ENCODE data around the gene FOCAD. TPM values are rescaled to one million over a fixed set of nuclear protein-coding genes. Genes with fewer than 3 reads are reported as not detected.
"Not testable (repeated sequence)": the region's sequence is repeated elsewhere in the genome, so short reads cannot be mapped to it uniquely, and the experiment has no call there.

Gene FOCAD
- total RNA-seq, 4 donors from 2014 or later, result 15.7 to 39.9 (median 25.4) TPM

DNA sequence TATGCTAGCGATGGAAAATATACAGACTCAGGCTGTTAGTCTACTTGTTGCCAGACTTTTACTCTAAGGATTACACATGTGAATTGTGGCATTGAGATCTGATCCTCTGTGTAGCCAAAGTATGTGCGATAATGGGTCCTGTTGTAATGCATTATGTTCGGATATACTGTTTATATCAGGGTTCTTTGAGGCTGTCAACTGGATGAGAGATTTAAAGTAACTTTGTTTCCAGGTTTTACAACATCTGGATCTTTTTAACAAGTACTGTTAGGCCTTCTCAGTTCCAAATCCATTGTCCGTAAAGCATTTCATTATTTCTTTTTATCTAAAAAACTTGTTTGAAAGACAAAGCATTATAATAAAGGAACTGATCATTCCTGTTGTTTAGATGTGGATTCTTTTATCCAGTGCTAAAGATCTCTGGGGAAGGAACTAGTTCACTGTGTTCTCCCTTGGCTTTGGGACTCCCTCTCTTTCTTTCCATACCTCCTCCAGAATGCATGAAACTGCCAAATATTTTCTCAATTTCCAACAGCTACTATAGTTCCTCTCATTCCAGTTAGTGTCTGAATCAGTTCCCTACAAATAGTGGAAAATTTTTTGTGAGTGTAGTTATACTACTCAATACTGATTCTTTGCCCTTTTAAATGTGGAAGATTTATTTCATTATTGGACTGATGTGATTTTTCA lies 278.6 kb downstream of the FOCAD start:
- no peak overlapping the region for H3K4me3 ChIP-seq
- H3K27me3 ChIP-seq, result no peaks in the 10 kb centered on the region
- H3K4me1 ChIP-seq, result peaks cover 0 to 9% (median 0%) of the 10 kb centered on the region in 4 donors
- peaks cover 0 to 5% (median 0%) of the 10 kb centered on the region in 3 donors for H3K36me3 ChIP-seq
- TF ChIP-seq POLR2A (IDR thresholded peaks at IDR 0.05), result no peak
- no peak for TF ChIP-seq CTCF (IDR thresholded peaks at IDR 0.05)
- no peak for TF ChIP-seq EP300 (IDR thresholded peaks at IDR 0.05)
- H3K27ac ChIP-seq, result no peak overlapping the region
- WGBS, 2 donors, result 60 to 61% methylated on average over 4 of the region's 4 CpGs
- no peak for DNase-seq (ENCODE audit: low spot score in 2 of 2)
- H3K9me3 ChIP-seq, result no peaks in the 10 kb centered on the region

DNA sequence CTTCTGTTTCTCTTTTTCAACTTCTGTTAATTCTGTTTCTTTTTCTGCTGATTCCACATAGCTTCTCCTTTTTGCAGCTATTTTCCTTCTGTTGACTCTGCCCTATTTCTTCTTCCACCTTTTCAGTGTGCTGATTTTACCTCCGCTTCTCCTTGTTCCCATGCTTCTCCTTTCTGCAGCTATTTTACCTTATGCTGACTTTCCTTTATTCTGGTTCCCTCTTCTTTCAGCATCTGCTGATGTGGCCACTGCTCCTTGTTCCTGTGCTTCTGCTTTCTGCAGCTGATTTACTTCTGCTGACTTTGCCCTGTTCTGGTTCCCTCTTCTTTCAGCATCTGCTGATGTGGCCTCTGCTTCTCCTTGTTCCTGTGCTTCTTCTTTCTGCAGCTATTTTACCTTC lies 288.6 kb downstream of the FOCAD start:
- Histone ChIP-seq H3K4me1 (no peaks in the 10 kb centered on the region), H3K27me3 (no peaks in the 10 kb centered on the region), H3K36me3 (peaks cover 0 to 23% (median 0%) of the 10 kb centered on the region in 3 donors), H3K27ac (no peak overlapping the region), H3K4me3 (no peak overlapping the region), H3K9me3 (peaks cover 0 to 2% (median 0%) of the 10 kb centered on the region in 4 donors)
- no peak for DNase-seq (ENCODE audit: low spot score in 2 of 2)
- TF ChIP-seq POLR2A (IDR thresholded peaks at IDR 0.05) (no peak), EP300 (IDR thresholded peaks at IDR 0.05) (no peak), CTCF (IDR thresholded peaks at IDR 0.05) (no peak)
- WGBS, 2 donors, result 100% methylated on average over 1 of the region's 1 CpG

GRCh38 chr9:20973246-20973947 lies 289.3 kb downstream of the FOCAD start:
- not testable (repeated sequence) for H3K27ac ChIP-seq; H3K4me3 ChIP-seq; H3K27me3 ChIP-seq; H3K4me1 ChIP-seq; H3K9me3 ChIP-seq; DNase-seq (ENCODE audit: low spot score in 2 of 2)
- 69 to 84% methylated on average over 2 of the region's 2 CpGs for WGBS, 2 donors
- peaks cover 0 to 30% (median 0%) of the 10 kb centered on the region in 3 donors for H3K36me3 ChIP-seq

- H3K27me3 ChIP-seq; H3K9me3 ChIP-seq; DNase-seq (ENCODE audit: low spot score in 2 of 2); H3K4me1 ChIP-seq; H3K27ac ChIP-seq; H3K4me3 ChIP-seq: not testable (repeated sequence)
- peaks cover 0 to 33% (median 0%) of the 10 kb centered on the region in 3 donors for H3K36me3 ChIP-seq
- WGBS, 2 donors, result 71 to 73% methylated on average over 2 of the region's 2 CpGs
These were observed 290.3 kb downstream of the FOCAD start for GRCh38 chr9:20974191-20974938.

DNA sequence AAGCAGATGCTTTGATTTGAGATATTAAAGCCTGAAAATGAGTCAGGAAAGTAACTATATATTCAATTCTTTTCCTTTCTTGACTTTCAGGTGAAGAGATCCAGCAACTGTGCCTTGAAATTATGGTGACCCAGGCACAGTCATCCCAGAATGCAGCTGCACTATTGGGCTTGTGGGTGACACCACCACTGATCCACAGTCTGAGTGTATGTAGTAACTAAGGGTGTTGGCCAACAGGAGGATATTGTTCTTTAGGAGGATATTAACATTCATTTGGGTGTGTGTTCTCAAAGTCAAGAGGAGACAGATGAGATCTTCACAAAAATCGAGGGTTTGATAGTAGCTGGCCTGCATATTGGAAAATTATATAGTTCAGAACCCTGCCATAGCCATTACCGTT lies 294.2 kb downstream of the FOCAD start:
- Histone ChIP-seq H3K27me3 (no peaks in the 10 kb centered on the region), H3K27ac (no peak overlapping the region)

More for the DNA sequence above, 294.2 kb downstream of the FOCAD start:
- H3K4me3 ChIP-seq, result no peak overlapping the region
- H3K9me3 ChIP-seq, result no peaks in the 10 kb centered on the region
- TF ChIP-seq CTCF (IDR thresholded peaks at IDR 0.05) (no peak), POLR2A (IDR thresholded peaks at IDR 0.05) (no peak), EP300 (IDR thresholded peaks at IDR 0.05) (no peak)
- no peak for DNase-seq (ENCODE audit: low spot score in 2 of 2)
- H3K36me3 ChIP-seq, result peaks cover 0 to 27% (median 0%) of the 10 kb centered on the region in 3 donors
- H3K4me1 ChIP-seq, result peaks cover 0 to 15% (median 0%) of the 10 kb centered on the region in 4 donors
- WGBS, 2 donors, result 95 to 96% methylated on average over 2 of the region's 2 CpGs
